ENCODE data around the gene NHS.
A peak's percentile ranks its signal among the peaks of the same experiment; 100 is the strongest.

The NHS gene

GRCh38 chrX:17738737-17739535 lies 363.9 kb downstream of the NHS start:
- DNase-seq, result peak; percentile 6

- DNase-seq, result no peak
Observed at GRCh38 chrX:17740137-17741122, 365.4 kb downstream of the NHS start.

DNA sequence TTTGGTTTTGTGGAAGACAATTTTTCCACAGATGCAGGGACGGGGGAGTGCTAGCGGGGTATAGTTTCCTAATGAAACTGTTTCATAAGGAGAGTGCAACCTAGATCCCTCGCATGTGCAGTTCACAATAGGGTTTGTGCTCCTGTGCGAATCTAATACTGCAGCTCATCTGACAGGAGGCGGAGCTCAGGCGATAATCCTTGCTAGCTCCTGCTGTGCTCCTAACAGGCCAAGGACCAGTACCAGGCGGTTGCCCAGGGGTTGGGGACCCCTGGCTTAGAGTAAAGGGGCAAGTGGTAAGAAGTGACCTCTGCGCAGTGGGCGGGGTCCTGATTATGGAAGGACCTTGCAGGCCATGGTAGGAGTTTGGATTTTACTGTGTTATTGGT lies 366.1 kb downstream of the NHS start:
- DNase-seq, result no peak

- DNase-seq, result no peak
Observed at GRCh38 chrX:17743913-17744312, 368.9 kb downstream of the NHS start.

DNA sequence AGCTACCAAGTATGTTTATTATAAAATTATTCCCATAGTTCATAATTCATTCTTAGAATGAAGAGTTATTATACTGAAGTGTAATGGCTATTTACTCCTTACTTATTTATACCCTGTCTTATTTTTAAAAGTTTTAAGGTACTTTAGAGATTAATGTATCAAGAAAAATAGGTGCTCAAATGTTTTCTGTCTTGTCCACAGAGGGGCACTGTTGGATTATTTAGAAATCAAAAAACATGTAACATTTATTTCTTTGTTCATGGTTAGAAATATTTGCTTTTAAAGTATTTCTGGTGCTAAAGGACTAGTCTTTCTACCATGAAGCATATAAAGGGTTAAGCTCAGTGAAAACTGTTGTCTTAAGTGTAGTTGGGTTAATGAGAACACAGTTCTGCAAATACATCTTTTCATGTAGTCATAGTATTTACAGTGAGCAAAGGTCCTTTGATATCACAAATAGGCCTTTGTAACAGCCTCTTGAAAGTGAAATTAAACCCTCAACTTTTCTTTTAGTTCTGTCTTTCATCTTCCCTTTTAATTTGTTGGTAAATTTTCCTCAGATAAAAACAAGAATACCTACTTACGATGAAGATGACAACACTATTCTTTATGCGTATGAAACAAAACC lies 370.0 kb downstream of the NHS start:
- DNase-seq, result no peak

DNA sequence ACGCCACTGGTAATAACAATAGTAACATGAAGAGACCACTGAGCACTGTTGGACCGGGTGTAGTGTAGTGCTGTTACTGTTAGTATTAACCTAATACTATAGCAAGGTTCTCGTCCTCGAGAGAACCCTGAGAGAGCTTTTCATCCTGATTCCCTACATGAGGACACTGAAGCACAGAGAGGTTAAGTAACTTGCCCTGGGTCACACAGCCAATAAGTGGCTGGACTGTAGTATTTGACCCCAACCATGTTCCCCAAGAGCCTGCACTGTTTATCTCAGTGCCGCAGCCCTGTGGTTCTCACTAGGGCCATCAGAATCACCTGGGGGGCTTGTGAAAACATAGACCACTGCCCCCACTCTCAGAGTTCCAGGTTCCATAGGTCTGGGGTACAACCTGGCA lies 372.7 kb downstream of the NHS start:
- no peak for DNase-seq

DNA sequence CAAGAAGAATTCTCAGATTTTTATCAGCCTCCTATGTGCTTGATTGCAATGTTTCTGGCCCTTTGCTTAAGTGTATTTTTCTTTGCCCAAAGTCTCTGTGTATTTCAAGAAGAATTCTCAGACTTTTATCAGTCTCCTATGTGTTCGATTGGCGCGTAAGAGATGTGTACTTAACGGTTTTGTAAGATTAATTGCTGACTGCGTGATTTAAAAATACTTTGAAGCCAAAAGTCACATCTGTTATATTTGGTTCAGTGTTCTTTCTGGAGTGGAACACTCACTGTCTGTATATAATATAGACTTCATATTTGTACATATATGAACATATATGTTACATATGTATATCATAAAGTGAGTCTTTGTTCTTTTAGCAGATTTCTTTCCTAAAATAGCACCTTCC lies 373.7 kb downstream of the NHS start:
- DNase-seq, result no peak

DNA sequence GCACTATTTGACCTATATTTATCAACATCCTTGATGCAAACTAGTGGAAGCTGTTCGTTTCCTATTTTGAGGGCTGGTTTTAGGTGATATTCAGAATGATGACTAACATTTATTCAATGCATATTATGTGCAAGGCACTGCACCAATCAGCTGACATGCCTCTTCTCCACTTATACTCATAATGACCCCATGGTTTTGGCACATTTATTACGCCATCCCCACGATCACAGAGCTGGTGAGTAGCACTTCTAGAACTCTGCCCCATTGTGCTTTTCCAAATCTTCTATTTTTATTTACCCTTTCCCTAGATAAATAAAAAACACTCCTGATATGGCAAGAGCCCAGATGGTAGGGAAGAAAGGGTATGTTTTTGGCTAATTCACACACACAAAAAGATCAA lies 375.4 kb downstream of the NHS start:
- no peak for DNase-seq

GRCh38 chrX:17758382-17758781 lies 383.4 kb downstream of the NHS start:
- no peak for DNase-seq

DNA sequence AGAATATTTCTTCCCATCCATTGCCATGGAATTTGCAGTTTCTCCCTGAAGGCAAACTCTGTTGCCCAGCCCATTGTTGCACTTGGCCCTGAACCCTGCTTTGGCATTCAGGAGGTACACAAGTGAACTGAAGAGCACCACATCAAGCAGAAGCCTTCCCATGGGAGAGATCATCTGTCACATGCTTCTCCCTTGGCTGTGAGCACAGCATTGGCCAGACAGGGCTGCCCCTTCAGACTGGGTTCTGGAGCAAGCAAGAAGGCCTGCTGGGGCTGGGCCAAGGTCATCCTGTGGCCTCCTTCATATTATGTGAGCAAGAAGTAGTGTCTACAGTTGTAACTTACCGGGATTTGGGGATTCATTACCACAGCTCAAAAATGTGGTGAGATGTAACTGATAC lies 385.0 kb downstream of the NHS start:
- no peak for DNase-seq

DNA sequence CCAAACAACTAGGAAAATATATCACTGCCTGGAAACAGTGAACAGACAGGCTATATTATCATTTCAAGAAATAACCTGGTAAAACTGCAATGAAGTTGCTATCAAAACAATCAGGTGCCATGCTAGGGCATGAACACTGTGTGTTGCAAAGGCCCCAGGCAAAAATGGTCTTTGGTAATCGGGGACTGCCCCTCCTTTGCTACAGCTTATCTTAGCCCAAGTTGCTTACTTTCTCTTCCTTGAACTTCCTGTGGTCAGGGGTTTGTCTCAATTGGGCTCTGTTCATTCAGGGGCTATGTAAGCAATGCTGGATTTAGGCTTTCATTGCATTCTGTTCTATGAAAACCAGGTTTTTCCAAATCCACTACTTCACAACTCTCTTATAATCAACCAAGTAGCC lies 392.7 kb downstream of the NHS start:
- DNase-seq, result no peak

- no peak for DNase-seq
Observed at GRCh38 chrX:17768997-17769396, 394.0 kb downstream of the NHS start.

DNA sequence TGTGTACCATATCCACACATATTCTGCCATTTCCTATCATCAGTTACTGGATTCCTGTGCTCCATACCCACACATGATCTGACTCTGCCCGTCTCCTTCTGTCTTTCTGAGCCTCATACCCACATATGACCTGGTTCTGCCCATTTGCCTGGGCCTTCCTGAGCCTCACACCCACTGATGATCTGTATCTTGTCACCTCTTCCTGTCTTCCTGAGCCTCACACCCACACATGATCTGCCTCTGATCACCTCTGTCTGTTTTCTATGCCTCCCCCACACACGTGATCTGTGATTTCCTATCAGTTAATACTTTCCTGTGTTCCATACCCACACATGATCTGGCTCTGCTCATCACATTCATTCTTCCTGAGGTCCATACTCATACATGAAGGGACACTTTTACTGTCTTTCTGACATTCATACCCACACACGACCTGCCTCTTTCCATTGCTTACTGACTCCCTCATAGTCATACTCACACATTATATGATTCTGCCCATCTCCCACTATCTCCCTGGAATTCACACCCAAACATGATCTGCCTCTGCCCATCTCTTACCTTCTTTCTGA lies 394.8 kb downstream of the NHS start:
- DNase-seq, result no peak

DNA sequence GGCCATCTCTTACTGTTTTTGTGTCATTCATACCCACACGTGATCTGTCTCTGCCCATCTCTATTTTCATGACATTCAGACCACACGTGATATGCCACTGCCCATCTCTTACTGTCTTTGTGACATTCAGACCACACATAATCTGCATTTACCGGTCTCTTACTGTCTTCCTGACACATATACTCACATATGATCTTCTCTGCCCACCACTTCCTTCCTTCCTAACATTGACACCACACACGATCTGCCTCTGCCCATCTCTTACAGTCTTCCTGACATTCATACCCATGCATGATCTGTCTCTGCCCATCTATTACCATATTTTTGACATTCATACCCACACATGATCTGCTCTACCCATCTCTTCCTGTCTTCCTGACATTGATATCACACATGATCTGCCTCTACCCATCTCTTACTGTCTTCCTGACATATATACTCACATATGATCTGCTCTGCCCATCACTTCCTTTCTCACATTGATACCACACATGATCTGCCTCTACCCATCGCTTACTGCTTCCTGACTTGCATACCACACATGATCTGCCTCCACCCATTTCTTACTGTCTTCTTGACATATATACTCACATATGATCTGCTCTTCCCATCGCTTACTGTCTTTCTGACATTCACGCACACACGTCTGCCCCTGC lies 398.3 kb downstream of the NHS start:
- DNase-seq, result no peak

DNA sequence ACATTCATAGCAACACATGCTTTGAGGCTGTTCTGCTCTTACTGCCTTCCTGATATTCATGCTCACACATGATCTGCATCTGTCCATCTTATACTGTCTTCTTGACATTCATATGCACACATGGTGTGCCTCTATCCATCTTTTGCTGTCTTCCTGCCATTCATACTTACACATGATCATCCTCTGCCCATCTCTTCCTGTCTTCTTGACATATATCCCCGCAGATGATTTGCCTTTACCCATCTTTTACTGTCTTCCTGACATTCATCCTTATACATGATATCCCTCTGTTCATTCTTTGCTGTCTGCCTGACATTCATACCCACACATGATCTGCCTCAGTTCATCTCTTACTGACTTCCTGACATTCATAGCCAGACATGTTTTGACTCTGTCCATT lies 399.1 kb downstream of the NHS start:
- no peak for DNase-seq

DNA sequence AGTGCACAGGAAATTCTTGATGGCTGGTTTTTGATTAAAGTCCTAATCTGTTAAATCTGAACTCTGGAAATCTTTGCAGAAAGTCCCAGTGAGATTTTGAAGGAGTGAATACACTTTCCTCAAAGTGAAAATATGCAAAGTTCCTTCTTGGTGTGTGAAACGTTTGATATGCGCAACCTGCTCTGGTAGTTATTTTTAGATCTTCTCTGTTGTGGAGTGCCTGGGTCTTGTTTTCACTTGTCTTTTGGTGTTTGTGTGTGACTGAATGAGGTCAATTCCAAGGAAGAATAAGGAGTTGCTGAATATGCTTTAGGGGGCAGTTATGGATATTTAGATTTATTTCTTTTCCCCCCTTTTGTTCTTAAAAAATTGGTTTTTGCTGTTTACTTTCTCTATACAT lies 404.0 kb downstream of the NHS start:
- no peak for DNase-seq

GRCh38 chrX:17779434-17779833 lies 404.4 kb downstream of the NHS start:
- DNase-seq, result no peak
